ENCODE data around the gene GOLGA6C. TPM values are rescaled to one million over a fixed set of nuclear protein-coding genes. Genes with fewer than 3 reads are reported as not detected.
"Not testable (repeated sequence)": the region's sequence is repeated elsewhere in the genome, so short reads cannot be mapped to it uniquely, and the experiment has no call there.

GOLGA6C gene
- total RNA-seq, 2 donors from 2014 or later, result not detected

DNA sequence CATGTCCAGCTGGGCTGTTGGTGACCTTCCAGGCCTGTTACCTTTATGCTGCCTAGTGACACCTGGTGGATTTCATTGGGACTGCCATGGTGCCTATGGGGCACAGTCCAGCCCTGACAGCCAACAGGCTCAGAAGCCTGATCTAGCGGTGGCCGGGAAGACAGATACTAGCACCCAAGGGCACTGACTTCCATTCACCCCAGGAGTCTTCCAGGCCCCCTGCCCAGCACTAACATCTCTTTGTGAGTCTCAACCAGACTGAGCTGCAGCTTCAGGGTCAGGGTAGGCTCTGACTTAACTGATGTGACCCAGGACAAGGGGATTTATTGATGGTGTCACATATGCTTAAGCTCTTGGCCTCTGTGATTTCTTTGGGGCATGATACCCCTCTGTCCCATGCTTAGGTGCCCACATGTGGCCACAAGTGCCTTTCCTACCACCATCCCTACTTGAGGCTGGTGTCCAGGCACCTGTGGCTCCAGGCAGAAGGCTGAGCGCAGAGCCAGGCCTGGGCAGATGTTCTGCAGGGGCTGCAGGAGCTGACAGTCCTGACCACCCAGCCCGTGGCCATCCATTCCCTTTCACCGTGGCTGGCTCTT, 16.5 kb downstream of the GOLGA6C start:
- not testable (repeated sequence) for H3K4me3 Mint-ChIP-seq; H3K36me3 ChIP-seq (ENCODE audit: control insufficient read depth, insufficient read depth, low read length); H3K27ac Mint-ChIP-seq; H3K4me3 ChIP-seq (ENCODE audit: low read length); H3K4me1 ChIP-seq (ENCODE audit: control insufficient read depth, insufficient read depth, low read length); H3K27me3 Mint-ChIP-seq (ENCODE audit: insufficient read depth); H3K9me3 ChIP-seq (ENCODE audit: control insufficient read depth, low read length); H3K4me1 Mint-ChIP-seq; H3K9ac ChIP-seq (ENCODE audit: extremely low read depth, low read length, poor library complexity, severe bottlenecking); H3K36me3 Mint-ChIP-seq (ENCODE audit: low read depth); H3K27me3 ChIP-seq (ENCODE audit: control insufficient read depth, insufficient read depth, low read length, poor library complexity, severe bottlenecking); H3K27ac ChIP-seq (ENCODE audit: low read depth, low read length); H3K9me3 Mint-ChIP-seq
- TF ChIP-seq CTCF (conservative IDR thresholded peaks at IDR 0.05), result peak; percentile 78
- DNase-seq, result peak; percentile 80
- WGBS, 2 experiments (ENCODE audit: insufficient coverage in 1 of 2, insufficient read length in 1 of 2), result 50 to 82% methylated on average over 2 to 3 of the region's 5 CpGs

DNA sequence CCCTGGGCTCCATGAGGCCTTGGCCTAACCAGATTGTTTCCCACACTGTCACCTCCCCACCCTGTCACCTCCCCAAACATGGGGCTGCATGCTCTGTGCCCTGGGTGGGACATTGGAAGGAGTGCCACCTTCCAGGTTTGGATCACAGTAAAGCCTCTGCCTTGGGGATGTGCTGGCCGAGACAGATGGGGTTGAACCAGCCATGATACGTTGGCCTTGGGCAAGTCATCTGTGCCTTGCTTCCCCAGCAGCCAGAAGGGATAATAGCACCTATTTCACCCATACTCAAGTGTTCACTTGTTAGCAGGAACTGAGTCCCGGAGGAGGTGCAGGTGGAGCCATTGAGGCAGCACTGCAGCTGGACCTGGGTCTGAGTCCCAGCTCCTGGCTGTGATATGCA, 17.5 kb downstream of the GOLGA6C start:
- H3K9me3 ChIP-seq (ENCODE audit: control insufficient read depth, low read length); H3K9ac ChIP-seq (ENCODE audit: extremely low read depth, low read length, poor library complexity, severe bottlenecking); H3K4me3 Mint-ChIP-seq; H3K27me3 Mint-ChIP-seq (ENCODE audit: insufficient read depth); H3K27me3 ChIP-seq (ENCODE audit: control insufficient read depth, insufficient read depth, low read length, poor library complexity, severe bottlenecking); H3K27ac Mint-ChIP-seq; H3K4me3 ChIP-seq (ENCODE audit: low read length); H3K36me3 Mint-ChIP-seq (ENCODE audit: low read depth); H3K4me1 Mint-ChIP-seq; H3K27ac ChIP-seq (ENCODE audit: low read depth, low read length); H3K4me1 ChIP-seq (ENCODE audit: control insufficient read depth, insufficient read depth, low read length); H3K9me3 Mint-ChIP-seq; H3K36me3 ChIP-seq (ENCODE audit: control insufficient read depth, insufficient read depth, low read length): not testable (repeated sequence)
- 61 to 68% methylated on average over 2 to 3 of the region's 3 CpGs for WGBS, 2 experiments (ENCODE audit: insufficient coverage in 1 of 2, insufficient read length in 1 of 2)
- DNase-seq, result peak; percentile 34

- not testable (repeated sequence) for H3K4me3 Mint-ChIP-seq; H3K9me3 ChIP-seq (ENCODE audit: control insufficient read depth, low read length); H3K9me3 Mint-ChIP-seq; H3K36me3 ChIP-seq (ENCODE audit: control insufficient read depth, insufficient read depth, low read length); H3K36me3 Mint-ChIP-seq (ENCODE audit: low read depth); H3K4me3 ChIP-seq (ENCODE audit: low read length); H3K27me3 ChIP-seq (ENCODE audit: control insufficient read depth, insufficient read depth, low read length, poor library complexity, severe bottlenecking); H3K4me1 Mint-ChIP-seq; H3K27ac Mint-ChIP-seq; H3K27ac ChIP-seq (ENCODE audit: low read depth, low read length); H3K27me3 Mint-ChIP-seq (ENCODE audit: insufficient read depth); H3K4me1 ChIP-seq (ENCODE audit: control insufficient read depth, insufficient read depth, low read length); H3K9ac ChIP-seq (ENCODE audit: extremely low read depth, low read length, poor library complexity, severe bottlenecking)
- 56% methylated on average over 1 of the region's 1 CpG; no CpG with 5 or more reads in 1 of the 2 experiments for WGBS, 2 experiments (ENCODE audit: insufficient coverage in 1 of 2, insufficient read length in 1 of 2)
- DNase-seq, result peak; percentile 55
Observed at GRCh38 chr15:75278497-75278896, 20.4 kb downstream of the GOLGA6C start.

GRCh38 chr15:75282572-75282971, 24.4 kb downstream of the GOLGA6C start, which contains the start of gene GOLGA6D:
Gene GOLGA6D (plus strand): TSS chr15:75282835. CDS start chr15:75282876, 41 bp downstream.
- WGBS, 2 experiments (ENCODE audit: insufficient coverage in 1 of 2, insufficient read length in 1 of 2), result no CpG with 5 or more reads among the region's 7 CpGs
- H3K9me3 Mint-ChIP-seq; DNase-seq; H3K36me3 Mint-ChIP-seq (ENCODE audit: low read depth); H3K9me3 ChIP-seq (ENCODE audit: control insufficient read depth, low read length); H3K27me3 ChIP-seq (ENCODE audit: control insufficient read depth, insufficient read depth, low read length, poor library complexity, severe bottlenecking); H3K4me3 Mint-ChIP-seq; H3K27ac ChIP-seq (ENCODE audit: low read depth, low read length); H3K9ac ChIP-seq (ENCODE audit: extremely low read depth, low read length, poor library complexity, severe bottlenecking); H3K4me3 ChIP-seq (ENCODE audit: low read length); H3K27me3 Mint-ChIP-seq (ENCODE audit: insufficient read depth); H3K4me1 ChIP-seq (ENCODE audit: control insufficient read depth, insufficient read depth, low read length); H3K4me1 Mint-ChIP-seq; H3K36me3 ChIP-seq (ENCODE audit: control insufficient read depth, insufficient read depth, low read length); H3K27ac Mint-ChIP-seq: not testable (repeated sequence)

- not testable (repeated sequence) for H3K9me3 ChIP-seq (ENCODE audit: control insufficient read depth, low read length); H3K27ac Mint-ChIP-seq; H3K4me3 ChIP-seq (ENCODE audit: low read length); H3K4me3 Mint-ChIP-seq; H3K36me3 Mint-ChIP-seq (ENCODE audit: low read depth); H3K36me3 ChIP-seq (ENCODE audit: control insufficient read depth, insufficient read depth, low read length); H3K4me1 ChIP-seq (ENCODE audit: control insufficient read depth, insufficient read depth, low read length); DNase-seq; H3K4me1 Mint-ChIP-seq; H3K9me3 Mint-ChIP-seq; H3K9ac ChIP-seq (ENCODE audit: extremely low read depth, low read length, poor library complexity, severe bottlenecking); H3K27me3 ChIP-seq (ENCODE audit: control insufficient read depth, insufficient read depth, low read length, poor library complexity, severe bottlenecking); H3K27ac ChIP-seq (ENCODE audit: low read depth, low read length); H3K27me3 Mint-ChIP-seq (ENCODE audit: insufficient read depth)
- WGBS, 2 experiments (ENCODE audit: insufficient coverage in 1 of 2, insufficient read length in 1 of 2), result no CpG with 5 or more reads among the region's 3 CpGs
Observed at GRCh38 chr15:75284152-75284551, 26.0 kb downstream of the GOLGA6C start.

DNA sequence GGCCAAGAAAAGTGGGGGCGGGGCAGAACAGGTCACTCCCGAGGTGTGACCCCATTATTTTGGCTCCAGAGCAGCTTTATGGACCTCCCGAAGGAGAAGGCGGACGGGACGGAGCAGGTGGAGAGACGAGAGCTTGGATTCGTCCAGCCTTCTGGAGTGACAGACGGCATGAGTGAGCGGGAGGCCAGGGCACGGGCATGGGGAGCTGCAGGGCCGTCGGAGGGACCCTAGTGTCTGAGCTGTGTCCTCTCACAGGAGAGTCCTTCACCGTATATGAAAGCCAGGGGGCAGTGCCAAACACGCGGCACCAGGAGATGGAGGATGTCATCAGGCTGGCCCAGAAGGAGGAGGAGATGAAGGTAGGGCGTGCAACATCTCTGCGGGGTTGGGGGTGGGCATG, 35.5 kb downstream of the GOLGA6C start:
- not testable (repeated sequence) for H3K36me3 Mint-ChIP-seq (ENCODE audit: low read depth); H3K4me1 Mint-ChIP-seq

More for the DNA sequence above, 35.5 kb downstream of the GOLGA6C start:
- not testable (repeated sequence) for H3K27me3 Mint-ChIP-seq (ENCODE audit: insufficient read depth); DNase-seq; H3K4me3 ChIP-seq (ENCODE audit: low read length); H3K36me3 ChIP-seq (ENCODE audit: control insufficient read depth, insufficient read depth, low read length); H3K4me1 ChIP-seq (ENCODE audit: control insufficient read depth, insufficient read depth, low read length); H3K27me3 ChIP-seq (ENCODE audit: control insufficient read depth, insufficient read depth, low read length, poor library complexity, severe bottlenecking); H3K4me3 Mint-ChIP-seq; H3K9me3 ChIP-seq (ENCODE audit: control insufficient read depth, low read length); H3K9me3 Mint-ChIP-seq; H3K27ac ChIP-seq (ENCODE audit: low read depth, low read length); H3K27ac Mint-ChIP-seq; H3K9ac ChIP-seq (ENCODE audit: extremely low read depth, low read length, poor library complexity, severe bottlenecking)
- WGBS, 2 experiments (ENCODE audit: insufficient coverage in 1 of 2, insufficient read length in 1 of 2), result 76% methylated on average over 6 of the region's 18 CpGs; no CpG with 5 or more reads in 1 of the 2 experiments

Data from endodermal cell (in vitro differentiated cells).